Measurements from ENCODE around the gene RPS10. TPM values are rescaled to one million over a fixed set of nuclear protein-coding genes. Genes with fewer than 3 reads are reported as not detected.

Gene RPS10
- total RNA-seq, 1 donor from 2014 or later: 2,671 TPM

DNA sequence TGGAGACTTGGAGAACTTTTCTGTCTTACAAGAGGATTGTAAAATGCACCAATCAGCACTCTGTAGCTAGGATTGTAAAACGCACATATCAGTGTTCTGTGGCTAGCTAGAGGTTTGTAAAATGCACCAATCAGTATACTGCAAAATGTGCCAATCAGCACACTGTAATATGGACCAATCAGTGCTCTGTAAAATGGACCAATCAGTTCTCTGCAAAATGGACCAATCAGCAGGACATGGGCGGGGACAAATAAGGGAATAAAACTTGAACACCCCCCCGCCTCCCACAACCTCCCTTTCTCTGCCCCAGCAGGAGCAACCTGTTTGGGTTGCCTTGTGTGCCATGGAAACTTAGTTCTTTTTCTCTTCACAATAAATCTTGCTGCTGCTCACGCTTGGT is 12.8 kb upstream of the RPS10 start:
- no peak for TF ChIP-seq POLR2AphosphoS5 (IDR thresholded peaks at IDR 0.05; ENCODE audit: insufficient read depth in 1 of 2, low read depth in 1 of 2)
- TF ChIP-seq, protein P1, sequence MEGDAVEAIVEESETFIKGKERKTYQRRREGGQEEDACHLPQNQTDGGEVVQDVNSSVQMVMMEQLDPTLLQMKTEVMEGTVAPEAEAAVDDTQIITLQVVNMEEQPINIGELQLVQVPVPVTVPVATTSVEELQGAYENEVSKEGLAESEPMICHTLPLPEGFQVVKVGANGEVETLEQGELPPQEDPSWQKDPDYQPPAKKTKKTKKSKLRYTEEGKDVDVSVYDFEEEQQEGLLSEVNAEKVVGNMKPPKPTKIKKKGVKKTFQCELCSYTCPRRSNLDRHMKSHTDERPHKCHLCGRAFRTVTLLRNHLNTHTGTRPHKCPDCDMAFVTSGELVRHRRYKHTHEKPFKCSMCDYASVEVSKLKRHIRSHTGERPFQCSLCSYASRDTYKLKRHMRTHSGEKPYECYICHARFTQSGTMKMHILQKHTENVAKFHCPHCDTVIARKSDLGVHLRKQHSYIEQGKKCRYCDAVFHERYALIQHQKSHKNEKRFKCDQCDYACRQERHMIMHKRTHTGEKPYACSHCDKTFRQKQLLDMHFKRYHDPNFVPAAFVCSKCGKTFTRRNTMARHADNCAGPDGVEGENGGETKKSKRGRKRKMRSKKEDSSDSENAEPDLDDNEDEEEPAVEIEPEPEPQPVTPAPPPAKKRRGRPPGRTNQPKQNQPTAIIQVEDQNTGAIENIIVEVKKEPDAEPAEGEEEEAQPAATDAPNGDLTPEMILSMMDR (IDR thresholded peaks at IDR 0.05): no peak
- no peak for TF ChIP-seq POLR2A (IDR thresholded peaks at IDR 0.05)
- H3K9me3 ChIP-seq: no peaks in the 10 kb centered on the region
- intact Hi-C loops (cut with DNase I): no loop called here
- H3K27me3 ChIP-seq: no peaks in the 10 kb centered on the region
- no peak overlapping the region for H3K27ac ChIP-seq
- H3K36me3 ChIP-seq: no peaks in the 10 kb centered on the region
- no peaks in the 10 kb centered on the region for H3K4me1 ChIP-seq
- H3K4me3 ChIP-seq: no peak overlapping the region
- no peak for DNase-seq (ENCODE audit: extremely low spot score in 2 of 2)

DNA sequence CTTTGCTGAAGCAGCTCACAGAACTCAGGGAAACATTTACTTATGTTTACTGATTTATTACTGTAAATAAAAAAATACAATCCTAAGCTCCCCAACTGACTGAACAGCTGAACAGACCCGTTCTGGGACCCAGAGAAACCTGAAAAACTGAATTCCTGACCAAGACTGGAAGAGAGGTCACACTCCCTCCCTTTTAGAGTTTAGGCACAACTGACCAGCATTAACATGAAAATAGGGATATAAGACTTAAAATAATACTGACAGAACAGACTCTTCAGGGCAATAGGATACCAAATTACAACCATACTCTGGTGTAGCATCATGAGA is 11.7 kb upstream of the RPS10 start:
- intact Hi-C loops (cut with DNase I): no loop called here
- H3K4me1 ChIP-seq: no peaks in the 10 kb centered on the region
- DNase-seq (ENCODE audit: extremely low spot score in 2 of 2): no peak
- H3K4me3 ChIP-seq: no peak overlapping the region
- no peak overlapping the region for H3K27ac ChIP-seq
- H3K27me3 ChIP-seq: no peaks in the 10 kb centered on the region
- H3K36me3 ChIP-seq: no peaks in the 10 kb centered on the region
- TF ChIP-seq, protein P1 (IDR thresholded peaks at IDR 0.05): no peak
- TF ChIP-seq POLR2AphosphoS5 (IDR thresholded peaks at IDR 0.05; ENCODE audit: insufficient read depth in 1 of 2, low read depth in 1 of 2) (no peak), POLR2A (IDR thresholded peaks at IDR 0.05) (no peak)
- no peaks in the 10 kb centered on the region for H3K9me3 ChIP-seq

DNA sequence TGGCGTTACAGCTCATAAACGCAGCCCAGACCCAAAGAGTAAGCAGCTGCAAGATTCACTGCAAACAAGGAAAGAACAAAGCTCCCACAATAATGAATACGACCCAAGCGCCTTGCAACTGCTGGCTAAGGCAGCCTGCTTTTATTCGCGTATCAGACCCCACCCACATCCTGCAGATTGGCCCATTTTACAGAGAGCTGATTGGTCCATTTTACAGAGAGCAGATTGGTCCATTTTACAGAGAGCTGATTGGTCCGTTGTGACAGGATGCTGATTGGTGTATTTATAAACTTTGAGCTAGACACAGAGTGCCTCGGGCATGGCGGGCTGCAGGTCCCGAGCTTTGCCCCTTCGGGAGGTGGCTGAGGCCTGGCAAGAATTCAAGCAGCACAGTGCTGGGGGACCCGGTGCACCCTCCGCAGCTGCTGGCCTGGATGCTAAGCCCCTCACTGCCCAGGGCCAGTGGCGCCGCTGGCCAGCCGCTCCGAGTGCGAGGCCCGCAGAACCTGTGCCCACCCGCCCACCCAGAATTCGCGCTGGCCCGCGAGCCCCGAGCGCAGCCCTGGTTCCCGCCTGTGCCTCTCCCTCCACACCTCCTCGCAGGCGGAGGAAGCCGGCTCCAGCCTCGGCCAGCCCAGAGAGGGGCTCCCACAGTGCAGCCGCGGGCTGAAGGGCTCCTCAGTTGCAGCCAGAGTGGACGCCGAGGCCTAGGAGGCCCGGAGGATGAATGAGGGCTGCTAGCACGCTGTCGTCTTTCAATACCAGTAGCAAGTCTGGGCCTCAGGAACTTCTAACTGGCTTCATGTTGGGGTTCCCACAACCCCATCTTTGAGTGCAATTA is 11.2 kb upstream of the RPS10 start:
- no peaks in the 10 kb centered on the region for H3K36me3 ChIP-seq
- DNase-seq (ENCODE audit: extremely low spot score in 2 of 2): no peak
- H3K4me3 ChIP-seq: no peak overlapping the region
- no peaks in the 10 kb centered on the region for H3K27me3 ChIP-seq
- H3K27ac ChIP-seq: no peak overlapping the region
- no peaks in the 10 kb centered on the region for H3K9me3 ChIP-seq
- TF ChIP-seq POLR2A (IDR thresholded peaks at IDR 0.05) (no peak), POLR2AphosphoS5 (IDR thresholded peaks at IDR 0.05; ENCODE audit: insufficient read depth in 1 of 2, low read depth in 1 of 2) (no peak)
- TF ChIP-seq, protein P1 (IDR thresholded peaks at IDR 0.05): no peak
- intact Hi-C loops (cut with DNase I): no loop called here
- no peaks in the 10 kb centered on the region for H3K4me1 ChIP-seq

DNA sequence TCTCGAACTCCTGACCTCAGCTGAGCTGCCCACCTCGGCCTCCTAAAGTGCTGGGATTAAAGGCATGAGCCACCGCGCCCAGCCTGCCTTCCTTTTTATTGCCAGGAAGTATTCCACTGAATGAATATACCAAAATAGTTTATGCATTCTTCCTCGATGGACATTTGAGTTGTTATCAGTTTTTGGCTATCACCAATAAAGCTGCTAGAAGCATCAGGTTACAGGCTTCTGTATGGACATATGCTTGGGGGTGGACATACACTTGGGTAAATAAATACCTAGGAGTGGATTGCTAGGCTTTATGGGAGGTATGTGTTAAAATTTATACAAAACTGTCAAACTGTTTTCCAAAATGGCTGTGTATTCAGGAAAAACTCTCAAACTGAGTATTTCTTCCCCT is 10.0 kb upstream of the RPS10 start:
- intact Hi-C loops (cut with DNase I): no loop called here
- TF ChIP-seq, protein P1 (IDR thresholded peaks at IDR 0.05): no peak
- TF ChIP-seq POLR2A (IDR thresholded peaks at IDR 0.05) (no peak), POLR2AphosphoS5 (IDR thresholded peaks at IDR 0.05; ENCODE audit: insufficient read depth in 1 of 2, low read depth in 1 of 2) (no peak)
- Histone ChIP-seq H3K4me3 (no peak overlapping the region), H3K4me1 (no peaks in the 10 kb centered on the region), H3K27ac (no peak overlapping the region), H3K36me3 (no peaks in the 10 kb centered on the region), H3K9me3 (no peaks in the 10 kb centered on the region), H3K27me3 (no peaks in the 10 kb centered on the region)
- no peak for DNase-seq (ENCODE audit: extremely low spot score in 2 of 2)

DNA sequence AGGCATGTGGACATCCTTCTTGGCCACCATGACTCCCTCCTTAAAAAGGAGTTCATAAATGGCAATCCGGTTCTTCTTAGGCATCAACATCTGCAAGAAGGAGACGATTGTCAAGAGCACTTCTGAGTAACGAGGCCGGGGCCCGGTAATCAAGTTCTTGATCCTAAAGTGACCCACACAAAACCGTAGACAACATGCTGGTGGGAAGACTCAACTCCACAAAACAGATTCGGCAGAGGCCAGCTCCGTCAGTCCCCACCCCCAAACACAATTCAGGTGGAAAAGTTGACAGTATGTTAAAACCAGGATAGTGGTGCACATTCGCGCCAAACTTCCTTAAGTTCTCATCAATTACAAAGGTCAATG is 754 bp downstream of the RPS10 start:
- intact Hi-C loops (cut with DNase I): no loop called here
- H3K27ac ChIP-seq: peak overlapping the region; percentile 85
- H3K4me1 ChIP-seq: peaks cover 38% of the 10 kb centered on the region
- no peaks in the 10 kb centered on the region for H3K9me3 ChIP-seq
- no peaks in the 10 kb centered on the region for H3K27me3 ChIP-seq
- peak overlapping the region; percentile 64 to 90 for H3K4me3 ChIP-seq
- TF ChIP-seq POLR2A (IDR thresholded peaks at IDR 0.05): no peak
- TF ChIP-seq, protein P1 (IDR thresholded peaks at IDR 0.05): no peak
- TF ChIP-seq POLR2AphosphoS5 (IDR thresholded peaks at IDR 0.05; ENCODE audit: insufficient read depth in 1 of 2, low read depth in 1 of 2): no peak
- no peak for DNase-seq (ENCODE audit: extremely low spot score in 2 of 2)
- H3K36me3 ChIP-seq: peaks cover 8 to 48% of the 10 kb centered on the region in 2 donors

Measured in vagina (tissue), 2 donors.